ENCODE data around the gene HSD3B1. TPM values are rescaled to one million over a fixed set of nuclear protein-coding genes. Genes with fewer than 3 reads are reported as not detected.

Gene HSD3B1
- total RNA-seq, 4 donors from 2014 or later: not detected

DNA sequence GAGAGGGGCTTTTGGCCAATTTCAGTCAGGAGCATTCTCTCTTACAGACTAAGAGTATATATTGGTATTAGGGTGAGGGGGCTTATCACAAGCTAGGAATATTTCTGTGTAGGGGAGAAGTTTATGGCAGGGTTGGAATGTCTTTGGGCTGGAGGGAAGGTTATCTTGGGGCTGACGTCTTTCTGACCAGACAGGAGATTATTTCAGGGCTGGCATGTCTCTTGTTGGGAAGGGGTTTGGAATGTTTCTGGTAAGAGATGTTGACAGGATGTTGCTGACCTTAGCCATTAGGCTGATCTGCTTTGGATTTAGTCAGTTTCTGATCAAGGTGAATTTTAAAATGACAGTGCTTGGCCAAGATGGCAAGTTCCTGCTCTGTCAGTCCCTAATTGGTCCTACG lies 17.8 kb upstream of the HSD3B1 start:
- Histone ChIP-seq H3K27ac (no peak overlapping the region), H3K4me1 (no peaks in the 10 kb centered on the region), H3K27me3 (no peaks in the 10 kb centered on the region), H3K4me3 (replicated peaks in 1 of 3) (no peak overlapping the region), H3K36me3 (no peaks in the 10 kb centered on the region), H3K9me3 (no peaks in the 10 kb centered on the region)
- no peak for TF ChIP-seq POLR2A (IDR thresholded peaks at IDR 0.05)
- TF ChIP-seq, protein P1, sequence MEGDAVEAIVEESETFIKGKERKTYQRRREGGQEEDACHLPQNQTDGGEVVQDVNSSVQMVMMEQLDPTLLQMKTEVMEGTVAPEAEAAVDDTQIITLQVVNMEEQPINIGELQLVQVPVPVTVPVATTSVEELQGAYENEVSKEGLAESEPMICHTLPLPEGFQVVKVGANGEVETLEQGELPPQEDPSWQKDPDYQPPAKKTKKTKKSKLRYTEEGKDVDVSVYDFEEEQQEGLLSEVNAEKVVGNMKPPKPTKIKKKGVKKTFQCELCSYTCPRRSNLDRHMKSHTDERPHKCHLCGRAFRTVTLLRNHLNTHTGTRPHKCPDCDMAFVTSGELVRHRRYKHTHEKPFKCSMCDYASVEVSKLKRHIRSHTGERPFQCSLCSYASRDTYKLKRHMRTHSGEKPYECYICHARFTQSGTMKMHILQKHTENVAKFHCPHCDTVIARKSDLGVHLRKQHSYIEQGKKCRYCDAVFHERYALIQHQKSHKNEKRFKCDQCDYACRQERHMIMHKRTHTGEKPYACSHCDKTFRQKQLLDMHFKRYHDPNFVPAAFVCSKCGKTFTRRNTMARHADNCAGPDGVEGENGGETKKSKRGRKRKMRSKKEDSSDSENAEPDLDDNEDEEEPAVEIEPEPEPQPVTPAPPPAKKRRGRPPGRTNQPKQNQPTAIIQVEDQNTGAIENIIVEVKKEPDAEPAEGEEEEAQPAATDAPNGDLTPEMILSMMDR (IDR thresholded peaks at IDR 0.05): no peak
- WGBS, 2 donors: 79 to 88% methylated on average over 2 of the region's 2 CpGs
- DNase-seq: no peak
- intact Hi-C loops (cut with DNase I): no loop called here

DNA sequence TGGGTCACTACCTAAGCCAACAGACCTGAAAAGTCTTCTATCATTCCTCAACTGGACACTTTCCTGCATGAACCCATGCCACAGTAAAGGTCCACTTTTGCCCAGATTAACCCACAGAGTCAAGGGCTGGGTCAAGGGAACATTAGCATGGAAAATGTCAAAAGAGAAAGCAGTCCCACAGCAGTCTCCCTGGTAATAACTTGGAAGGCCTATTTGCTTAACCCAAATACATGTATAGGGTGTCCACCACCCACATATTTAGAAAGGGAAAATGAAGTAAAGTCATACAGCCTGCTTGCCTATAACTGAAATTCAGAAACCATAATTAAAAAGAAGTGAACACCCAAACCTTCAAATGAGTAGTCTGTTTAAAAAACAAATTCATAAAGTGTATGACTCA lies 16.1 kb upstream of the HSD3B1 start:
- Histone ChIP-seq H3K27ac (no peak overlapping the region), H3K4me3 (replicated peaks in 1 of 3) (no peak overlapping the region), H3K9me3 (no peaks in the 10 kb centered on the region), H3K36me3 (no peaks in the 10 kb centered on the region), H3K27me3 (no peaks in the 10 kb centered on the region), H3K4me1 (no peaks in the 10 kb centered on the region)
- intact Hi-C loops (cut with DNase I): no loop called here
- TF ChIP-seq, protein P1 (IDR thresholded peaks at IDR 0.05): no peak
- no peak for TF ChIP-seq POLR2A (IDR thresholded peaks at IDR 0.05)
- no peak for DNase-seq

DNA sequence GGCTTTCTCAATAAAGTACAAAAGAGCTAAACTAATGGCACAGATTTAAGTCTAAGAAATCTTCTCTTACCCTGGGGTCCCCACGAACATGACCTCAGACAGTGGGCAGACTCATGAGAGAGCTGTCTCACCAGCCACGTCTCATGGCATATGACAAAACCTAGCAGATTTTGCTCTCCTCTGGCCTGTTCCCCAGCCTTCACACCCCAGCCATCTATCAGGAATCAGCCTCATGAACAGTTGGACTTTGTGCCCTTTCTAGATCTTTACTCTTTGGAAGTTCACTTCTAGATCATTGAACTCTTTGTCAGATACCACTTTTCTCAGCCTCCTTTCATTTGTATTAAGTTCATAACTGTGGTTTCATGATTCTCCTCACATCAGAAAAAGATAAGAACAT lies 14.2 kb upstream of the HSD3B1 start:
- DNase-seq: no peak
- Histone ChIP-seq H3K4me1 (no peaks in the 10 kb centered on the region), H3K4me3 (replicated peaks in 1 of 3) (no peak overlapping the region), H3K36me3 (no peaks in the 10 kb centered on the region), H3K27ac (no peak overlapping the region), H3K9me3 (no peaks in the 10 kb centered on the region), H3K27me3 (no peaks in the 10 kb centered on the region)
- TF ChIP-seq, protein P1 (IDR thresholded peaks at IDR 0.05): no peak
- no peak for TF ChIP-seq POLR2A (IDR thresholded peaks at IDR 0.05)
- WGBS, 2 donors: 85 to 88% methylated on average over 2 of the region's 2 CpGs
- intact Hi-C loops (cut with DNase I): no loop called here

DNA sequence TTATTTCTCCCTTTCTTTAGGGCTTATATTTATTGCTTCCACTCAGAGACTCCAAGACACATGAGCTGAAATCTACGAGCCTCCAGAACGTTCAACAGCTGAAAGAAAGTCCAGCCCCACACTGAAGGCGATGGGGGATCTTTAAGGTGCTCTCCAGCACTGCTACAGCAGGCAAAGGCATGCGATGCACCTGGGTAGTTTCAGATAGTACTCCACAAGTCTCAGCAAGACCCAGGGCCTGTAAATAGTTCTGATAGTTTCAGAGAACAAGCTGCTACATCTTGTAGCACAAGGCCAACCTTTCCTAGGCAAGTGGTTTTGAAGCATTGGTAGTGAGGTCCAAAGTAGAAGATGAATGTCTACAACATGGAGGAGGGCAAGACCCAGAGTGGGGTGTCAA lies 2.2 kb upstream of the HSD3B1 start:
- no peak for DNase-seq
- Histone ChIP-seq H3K9me3 (no peaks in the 10 kb centered on the region), H3K4me1 (no peaks in the 10 kb centered on the region), H3K27me3 (no peaks in the 10 kb centered on the region), H3K36me3 (no peaks in the 10 kb centered on the region), H3K4me3 (replicated peaks in 1 of 3) (no peak overlapping the region), H3K27ac (no peak overlapping the region)
- TF ChIP-seq, protein P1 (IDR thresholded peaks at IDR 0.05): no peak
- no peak for TF ChIP-seq POLR2A (IDR thresholded peaks at IDR 0.05)
- intact Hi-C loops (cut with DNase I): no loop called here
- WGBS, 2 donors: 70 to 71% methylated on average over 4 of the region's 4 CpGs

DNA sequence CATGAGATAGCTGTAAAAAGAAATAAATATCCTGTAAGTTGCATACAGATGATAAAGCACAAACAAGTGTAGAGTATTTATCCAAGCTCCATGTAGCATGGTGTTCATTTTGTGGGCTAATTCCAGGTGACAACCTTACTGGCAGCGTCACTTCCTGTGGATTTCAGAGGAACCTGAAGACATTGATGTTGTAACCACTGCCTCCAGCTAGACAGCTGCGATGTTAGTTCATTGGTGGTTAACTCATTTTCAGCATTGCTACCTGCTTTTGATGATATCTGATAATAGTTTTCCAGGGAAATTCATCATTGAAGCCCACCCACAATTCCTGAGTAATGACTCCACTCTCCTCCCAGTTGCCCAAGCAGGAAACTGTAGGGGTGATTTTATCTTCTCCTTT lies 3.0 kb downstream of the HSD3B1 start:
- H3K4me3 ChIP-seq (replicated peaks in 1 of 3): no peak overlapping the region
- H3K27ac ChIP-seq: no peak overlapping the region
- DNase-seq: no peak
- H3K9me3 ChIP-seq: no peaks in the 10 kb centered on the region
- WGBS, 2 donors: 86 to 89% methylated on average over 2 of the region's 2 CpGs
- intact Hi-C loops (cut with DNase I): no loop called here
- no peaks in the 10 kb centered on the region for H3K36me3 ChIP-seq
- no peaks in the 10 kb centered on the region for H3K27me3 ChIP-seq
- TF ChIP-seq, protein P1 (IDR thresholded peaks at IDR 0.05): no peak
- no peak for TF ChIP-seq POLR2A (IDR thresholded peaks at IDR 0.05)
- no peaks in the 10 kb centered on the region for H3K4me1 ChIP-seq

All from thyroid gland (tissue), 4 donors.